Measurements from ENCODE around the gene PAQR6. TPM values are rescaled to one million over a fixed set of nuclear protein-coding genes. Genes with fewer than 3 reads are reported as not detected.

Gene PAQR6
- total and polyA plus RNA-seq, 4 donors = 0.81 to 2.8 (median 2.3) TPM; not detected in 1

DNA sequence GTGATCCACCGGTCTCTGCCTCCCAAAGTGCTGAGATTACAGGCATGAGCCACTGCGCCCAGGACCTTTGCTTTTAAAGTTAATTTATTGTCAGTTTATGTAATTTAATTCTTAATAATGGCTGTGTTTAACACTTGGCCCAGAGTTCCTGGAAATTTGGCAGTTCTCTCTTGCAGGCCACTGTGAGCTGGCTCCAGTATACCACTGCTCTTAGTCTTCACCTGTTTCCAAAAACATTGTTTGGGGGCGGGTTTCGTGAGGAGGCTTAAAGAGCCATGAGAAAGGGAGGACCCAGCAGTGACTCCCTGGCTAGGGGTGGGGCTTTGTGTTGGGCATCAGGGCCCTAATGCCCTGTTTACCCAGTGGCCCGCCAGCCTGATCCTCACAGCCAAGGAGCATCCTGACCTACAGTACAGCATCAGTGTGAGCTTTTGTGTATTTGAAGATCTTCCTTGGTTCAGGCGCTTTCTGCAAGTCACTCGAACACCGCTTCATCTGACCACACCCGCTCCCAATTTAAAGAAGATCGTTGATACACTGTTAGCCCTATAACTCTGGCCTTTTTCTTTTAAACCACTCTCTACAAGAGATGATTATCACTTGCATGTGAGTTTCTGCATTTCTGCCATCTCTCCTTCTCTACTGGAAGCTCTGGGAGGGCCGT lies 17.9 kb downstream of the PAQR6 start:
- DNase-seq (no peak), ATAC-seq (ENCODE audit: low FRiP score) (no peak)
- H3K4me1 ChIP-seq (ENCODE audit: control insufficient read depth in 1 of 2, insufficient read depth in 2 of 2, low read length in 2 of 2) = no peaks in the 10 kb centered on the region
- no peaks in the 10 kb centered on the region for H3K27me3 ChIP-seq (ENCODE audit: control insufficient read depth in 1 of 2, insufficient read depth in 2 of 2, low read length in 1 of 2)
- no peaks in the 10 kb centered on the region for H3K9me3 ChIP-seq (ENCODE audit: control insufficient read depth, low read length)
- intact Hi-C loops (cut with DNase I) = no loop called here
- no peak overlapping the region for H3K4me3 ChIP-seq (ENCODE audit: low read length in 2 of 2)
- H3K36me3 ChIP-seq (ENCODE audit: control insufficient read depth in 1 of 2, insufficient read depth in 2 of 2, low read length in 1 of 2) = peaks cover 0 to 3% of the 10 kb centered on the region in 2 donors
- 87% methylated on average over 11 of the region's 11 CpGs for WGBS, 2 donors
- no peak overlapping the region for H3K27ac ChIP-seq (ENCODE audit: low read depth in 1 of 2, low read length in 2 of 2)

DNA sequence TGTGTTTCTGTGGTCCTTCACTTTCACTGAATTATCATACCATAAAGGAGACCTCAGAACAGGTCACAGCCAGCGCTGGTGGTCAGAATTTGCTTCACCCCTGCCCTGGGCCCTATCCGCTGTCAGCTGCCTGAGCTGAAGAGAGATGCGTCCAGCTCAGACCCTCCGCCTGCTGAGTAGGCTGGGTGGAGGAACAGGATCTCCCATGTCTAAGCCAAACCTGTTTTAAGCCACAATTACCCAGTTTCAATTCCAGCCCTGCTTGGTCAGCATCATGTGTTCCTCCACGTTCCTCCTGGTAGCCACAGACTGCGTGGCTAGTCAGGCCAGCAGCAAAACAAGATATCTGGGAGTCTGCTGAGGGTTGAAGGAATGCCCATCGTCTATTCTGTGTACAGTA lies 19.4 kb downstream of the PAQR6 start:
- no peak for ATAC-seq (ENCODE audit: low FRiP score)
- peak in 1 of 2 donors; percentile 67 for DNase-seq
- H3K4me1 ChIP-seq (ENCODE audit: control insufficient read depth in 1 of 2, insufficient read depth in 2 of 2, low read length in 2 of 2) = no peaks in the 10 kb centered on the region
- no peak overlapping the region for H3K27ac ChIP-seq (ENCODE audit: low read depth in 1 of 2, low read length in 2 of 2)
- peaks cover 0 to 2% of the 10 kb centered on the region in 2 donors for H3K36me3 ChIP-seq (ENCODE audit: control insufficient read depth in 1 of 2, insufficient read depth in 2 of 2, low read length in 1 of 2)
- intact Hi-C loops (cut with DNase I) = no loop called here
- H3K9me3 ChIP-seq (ENCODE audit: control insufficient read depth, low read length) = no peaks in the 10 kb centered on the region
- 73% methylated on average over 7 of the region's 7 CpGs for WGBS, 2 donors
- H3K4me3 ChIP-seq (ENCODE audit: low read length in 2 of 2) = no peak overlapping the region
- no peaks in the 10 kb centered on the region for H3K27me3 ChIP-seq (ENCODE audit: control insufficient read depth in 1 of 2, insufficient read depth in 2 of 2, low read length in 1 of 2)

DNA sequence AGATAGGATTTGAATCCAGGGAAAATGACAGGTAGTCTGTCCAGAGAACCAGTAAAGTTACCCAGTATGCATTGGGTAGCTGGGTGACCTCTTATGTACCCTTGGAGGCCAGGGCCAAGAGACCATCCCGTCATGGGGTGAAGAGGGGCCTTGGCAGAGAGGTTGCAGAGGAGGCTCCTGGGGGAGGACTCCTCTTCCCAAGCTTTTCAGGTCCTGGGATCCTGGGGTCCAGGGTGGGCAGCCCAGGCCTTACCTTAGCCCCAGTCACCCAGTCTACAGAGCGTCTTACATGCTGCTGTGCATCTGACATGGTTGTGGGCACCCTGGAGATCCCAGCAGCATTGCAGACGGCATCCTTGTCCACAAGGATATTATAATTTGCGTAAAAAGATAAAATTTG lies 21.1 kb downstream of the PAQR6 start:
- ATAC-seq (ENCODE audit: low FRiP score) = no peak
- peak in 1 of 2 donors; percentile 13 for DNase-seq
- Histone ChIP-seq H3K4me3 (ENCODE audit: low read length in 2 of 2) (no peak overlapping the region), H3K27ac (ENCODE audit: low read depth in 1 of 2, low read length in 2 of 2) (no peak overlapping the region), H3K4me1 (ENCODE audit: control insufficient read depth in 1 of 2, insufficient read depth in 2 of 2, low read length in 2 of 2) (no peaks in the 10 kb centered on the region), H3K36me3 (ENCODE audit: control insufficient read depth in 1 of 2, insufficient read depth in 2 of 2, low read length in 1 of 2) (peaks cover 0 to 6% of the 10 kb centered on the region in 2 donors), H3K9me3 (ENCODE audit: control insufficient read depth, low read length) (no peaks in the 10 kb centered on the region), H3K27me3 (ENCODE audit: control insufficient read depth in 1 of 2, insufficient read depth in 2 of 2, low read length in 1 of 2) (no peaks in the 10 kb centered on the region)
- intact Hi-C loops (cut with DNase I) = no loop called here
- 85 to 86% methylated on average over 4 of the region's 4 CpGs for WGBS, 2 donors

DNA sequence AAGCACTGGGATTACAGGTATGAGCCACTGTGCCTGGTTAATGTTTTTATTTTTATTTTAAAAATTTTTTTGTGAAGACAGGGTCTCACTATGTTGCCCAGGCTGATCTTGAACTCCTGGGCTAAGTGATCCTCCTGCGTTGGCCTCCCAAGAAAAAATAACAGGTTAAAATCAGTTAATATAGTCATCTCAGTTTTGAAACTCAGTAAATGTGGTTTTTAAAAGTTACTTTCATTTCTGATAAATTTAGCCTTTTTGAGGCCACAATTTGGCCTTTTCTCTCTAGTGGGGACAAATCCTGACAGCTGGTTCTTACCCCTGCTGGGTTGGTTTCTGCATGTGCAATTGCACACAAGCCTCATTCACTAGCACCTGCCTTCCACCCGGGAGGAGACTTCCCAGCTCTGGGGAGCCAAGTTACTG lies 21.7 kb downstream of the PAQR6 start:
- Histone ChIP-seq H3K27me3 (ENCODE audit: control insufficient read depth in 1 of 2, insufficient read depth in 2 of 2, low read length in 1 of 2) (no peaks in the 10 kb centered on the region), H3K4me3 (ENCODE audit: low read length in 2 of 2) (no peak overlapping the region), H3K27ac (ENCODE audit: low read depth in 1 of 2, low read length in 2 of 2) (no peak overlapping the region), H3K9me3 (ENCODE audit: control insufficient read depth, low read length) (no peaks in the 10 kb centered on the region), H3K4me1 (ENCODE audit: control insufficient read depth in 1 of 2, insufficient read depth in 2 of 2, low read length in 2 of 2) (no peaks in the 10 kb centered on the region), H3K36me3 (ENCODE audit: control insufficient read depth in 1 of 2, insufficient read depth in 2 of 2, low read length in 1 of 2) (peaks cover 0 to 6% of the 10 kb centered on the region in 2 donors)
- ATAC-seq (ENCODE audit: low FRiP score) = no peak
- 86 to 90% methylated on average over 2 of the region's 2 CpGs for WGBS, 2 donors
- peak in 1 of 2 donors; percentile 15 for DNase-seq
- intact Hi-C loops (cut with DNase I) = no loop called here

DNA sequence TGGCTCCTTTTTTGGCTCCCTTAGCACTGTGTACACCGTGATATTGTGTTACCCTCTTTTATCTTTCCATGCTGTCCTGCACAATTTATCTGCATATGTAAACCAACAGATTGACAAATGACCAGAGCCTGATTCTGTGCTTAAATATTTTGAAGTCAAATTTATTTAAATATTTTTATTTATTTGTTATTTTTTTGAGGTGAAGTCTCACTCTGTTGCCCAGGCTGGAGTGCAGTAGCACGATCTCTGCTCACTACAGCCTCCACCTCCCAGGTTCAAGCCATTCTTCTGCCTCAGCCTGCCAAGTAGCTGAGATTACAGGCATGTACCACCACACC lies 22.2 kb downstream of the PAQR6 start:
- Histone ChIP-seq H3K36me3 (ENCODE audit: control insufficient read depth in 1 of 2, insufficient read depth in 2 of 2, low read length in 1 of 2) (peaks cover 0 to 8% of the 10 kb centered on the region in 2 donors), H3K27me3 (ENCODE audit: control insufficient read depth in 1 of 2, insufficient read depth in 2 of 2, low read length in 1 of 2) (no peaks in the 10 kb centered on the region), H3K4me3 (ENCODE audit: low read length in 2 of 2) (no peak overlapping the region), H3K9me3 (ENCODE audit: control insufficient read depth, low read length) (no peaks in the 10 kb centered on the region), H3K27ac (ENCODE audit: low read depth in 1 of 2, low read length in 2 of 2) (no peak overlapping the region), H3K4me1 (ENCODE audit: control insufficient read depth in 1 of 2, insufficient read depth in 2 of 2, low read length in 2 of 2) (no peaks in the 10 kb centered on the region)
- 2 to 8% methylated on average over 2 of the region's 2 CpGs for WGBS, 2 donors
- peak in 1 of 2 donors; percentile 21 for DNase-seq
- intact Hi-C loops (cut with DNase I) = loop anchor here (1.0 to 2.0 kb wide), 2 partner anchors 79 to 135 kb away; no protein-coding TSS in a partner anchor
- no peak for ATAC-seq (ENCODE audit: low FRiP score)

DNA sequence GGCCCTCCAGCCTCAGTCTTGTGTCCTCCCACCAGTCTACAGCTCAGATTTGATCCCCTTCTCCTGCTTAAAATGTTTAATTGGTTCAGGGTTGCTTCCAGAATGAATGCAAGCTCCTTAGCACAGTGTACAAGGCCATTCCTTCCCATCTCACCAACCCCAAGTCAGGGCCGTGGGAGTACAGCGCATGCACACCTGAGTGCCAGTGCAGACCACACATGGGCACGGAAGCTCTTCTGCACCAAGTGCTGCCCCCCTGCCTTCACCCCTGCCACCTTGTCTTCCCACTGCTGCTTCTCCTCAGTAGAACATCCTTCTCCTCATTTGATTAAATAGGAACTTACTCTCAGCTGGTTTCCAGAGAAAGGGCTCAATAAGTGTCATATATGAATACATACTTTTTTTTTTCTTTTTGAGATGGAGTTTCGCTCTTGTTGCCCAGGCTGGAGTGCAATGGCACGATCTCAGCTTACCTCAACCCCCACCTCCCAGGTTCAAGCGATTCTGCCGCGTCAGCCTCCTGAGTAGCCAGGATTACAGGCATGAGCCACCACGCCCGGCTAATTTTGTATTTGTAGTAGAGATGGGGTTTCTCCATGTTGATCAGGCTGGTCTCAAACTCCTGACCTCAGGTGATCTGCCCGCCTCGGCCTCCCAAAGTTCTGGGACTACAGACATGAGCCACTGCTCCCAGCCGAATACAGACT lies 25.7 kb downstream of the PAQR6 start:
- H3K4me1 ChIP-seq (ENCODE audit: control insufficient read depth in 1 of 2, insufficient read depth in 2 of 2, low read length in 2 of 2) = no peaks in the 10 kb centered on the region
- no peaks in the 10 kb centered on the region for H3K27me3 ChIP-seq (ENCODE audit: control insufficient read depth in 1 of 2, insufficient read depth in 2 of 2, low read length in 1 of 2)
- ATAC-seq (ENCODE audit: low FRiP score) (no peak), DNase-seq (no peak)
- H3K27ac ChIP-seq (ENCODE audit: low read depth in 1 of 2, low read length in 2 of 2) = no peak overlapping the region
- intact Hi-C loops (cut with DNase I) = loop anchor here (2.0 to 5.0 kb wide), 2 partner anchors 75 to 125 kb away; no protein-coding TSS in a partner anchor
- no peaks in the 10 kb centered on the region for H3K9me3 ChIP-seq (ENCODE audit: control insufficient read depth, low read length)
- H3K4me3 ChIP-seq (ENCODE audit: low read length in 2 of 2) = no peak overlapping the region
- peaks cover 0 to 8% of the 10 kb centered on the region in 2 donors for H3K36me3 ChIP-seq (ENCODE audit: control insufficient read depth in 1 of 2, insufficient read depth in 2 of 2, low read length in 1 of 2)
- 90 to 93% methylated on average over 13 of the region's 13 CpGs for WGBS, 2 donors

DNA sequence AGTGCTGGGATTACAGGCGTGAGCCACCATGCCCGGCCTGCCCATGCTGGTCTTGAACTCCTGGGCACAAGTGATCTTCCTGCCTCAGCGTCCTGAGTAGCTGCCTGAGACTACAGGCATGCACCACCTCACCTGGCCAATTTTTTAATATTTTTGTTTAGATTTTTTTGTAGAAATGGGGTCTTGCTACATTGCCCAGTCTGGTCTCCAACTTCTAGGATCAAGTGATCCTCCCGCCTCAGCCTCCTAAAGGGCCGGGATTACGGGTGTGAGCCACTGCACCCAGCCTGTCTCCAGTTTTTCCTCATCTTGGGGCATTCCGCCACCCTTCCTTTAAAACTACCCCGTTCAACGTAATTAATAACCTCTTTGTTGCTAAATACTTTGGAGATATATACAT lies 27.6 kb downstream of the PAQR6 start:
- H3K27ac ChIP-seq (ENCODE audit: low read depth in 1 of 2, low read length in 2 of 2) = no peak overlapping the region
- 97% methylated on average over 9 of the region's 9 CpGs for WGBS, 2 donors
- intact Hi-C loops (cut with DNase I) = loop anchor here (2.0 to 5.0 kb wide), 2 partner anchors 73 to 123 kb away; no protein-coding TSS in a partner anchor

DNA sequence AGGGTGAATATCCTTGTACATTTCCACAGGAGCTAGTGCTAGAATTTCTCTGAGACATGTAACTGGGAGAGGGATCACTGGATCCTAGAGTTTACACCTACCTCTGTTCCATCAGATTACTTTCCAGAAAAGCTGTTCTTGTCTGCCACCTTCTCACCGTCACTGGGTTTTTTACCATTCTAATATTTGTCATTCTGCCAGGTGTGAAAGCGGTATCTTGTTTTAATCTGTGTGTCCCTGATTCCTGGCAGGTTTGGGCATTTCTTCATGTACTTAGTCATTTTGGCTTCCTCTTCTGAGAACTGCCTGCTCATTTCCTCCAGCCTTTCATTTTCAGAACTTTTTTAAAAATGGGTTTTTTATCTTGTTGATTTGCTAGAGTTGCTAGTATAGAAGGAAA lies 30.0 kb downstream of the PAQR6 start:
- peak overlapping the region; percentile 1 to 15 for H3K27ac ChIP-seq (ENCODE audit: low read depth in 1 of 2, low read length in 2 of 2)
- H3K27me3 ChIP-seq (ENCODE audit: control insufficient read depth in 1 of 2, insufficient read depth in 2 of 2, low read length in 1 of 2) = no peaks in the 10 kb centered on the region
- intact Hi-C loops (cut with DNase I) = no loop called here
- H3K4me1 ChIP-seq (ENCODE audit: control insufficient read depth in 1 of 2, insufficient read depth in 2 of 2, low read length in 2 of 2) = no peaks in the 10 kb centered on the region
- no peaks in the 10 kb centered on the region for H3K9me3 ChIP-seq (ENCODE audit: control insufficient read depth, low read length)
- H3K36me3 ChIP-seq (ENCODE audit: control insufficient read depth in 1 of 2, insufficient read depth in 2 of 2, low read length in 1 of 2) = peaks cover 0 to 3% of the 10 kb centered on the region in 2 donors
- H3K4me3 ChIP-seq (ENCODE audit: low read length in 2 of 2) = no peak overlapping the region
- ATAC-seq (ENCODE audit: low FRiP score) (no peak), DNase-seq (no peak)
- WGBS, 2 donors = 0 to 4% methylated on average over 2 of the region's 2 CpGs

More for the DNA sequence above, 27.6 kb downstream of the PAQR6 start:
- no peaks in the 10 kb centered on the region for H3K9me3 ChIP-seq (ENCODE audit: control insufficient read depth, low read length)
- DNase-seq (no peak), ATAC-seq (ENCODE audit: low FRiP score) (no peak)
- peaks cover 0 to 8% of the 10 kb centered on the region in 2 donors for H3K36me3 ChIP-seq (ENCODE audit: control insufficient read depth in 1 of 2, insufficient read depth in 2 of 2, low read length in 1 of 2)
- H3K4me3 ChIP-seq (ENCODE audit: low read length in 2 of 2) = no peak overlapping the region
- no peaks in the 10 kb centered on the region for H3K4me1 ChIP-seq (ENCODE audit: control insufficient read depth in 1 of 2, insufficient read depth in 2 of 2, low read length in 2 of 2)
- H3K27me3 ChIP-seq (ENCODE audit: control insufficient read depth in 1 of 2, insufficient read depth in 2 of 2, low read length in 1 of 2) = no peaks in the 10 kb centered on the region
